Measurements from ENCODE around the gene ITGB7. TPM values are rescaled to one million over a fixed set of nuclear protein-coding genes. Genes with fewer than 3 reads are reported as not detected.
A peak's percentile ranks its signal among the peaks of the same experiment; 100 is the strongest.

The ITGB7 gene
- total RNA-seq, 1 donor from 2014 or later, result 33.4 TPM

- DNase-seq (ENCODE audit: low spot score) (peak; percentile 82), ATAC-seq (peak; percentile 84)
- intact Hi-C loops (cut with DNase I), result no loop called here
These were observed 25.0 kb upstream of the ITGB7 start, which contains the start of gene RARG for GRCh38 chr12:53231921-53232645. Gene RARG, minus strand, starts transcription at chr12:53232209. Its CDS starts 4,664 bp downstream, at chr12:53227545.

DNA sequence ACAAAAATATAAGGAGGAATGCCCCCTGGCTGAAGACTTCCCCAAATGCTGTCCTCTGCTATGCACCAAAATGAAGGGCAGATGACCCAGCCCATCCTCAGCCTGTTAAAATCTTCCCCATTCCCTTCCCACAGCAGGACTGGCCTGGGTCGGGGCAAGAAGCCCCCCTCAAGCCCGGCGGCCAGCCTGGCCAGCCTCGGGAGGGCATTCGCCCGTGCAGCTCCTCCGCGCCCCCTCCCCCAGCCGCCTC, 24.5 kb upstream of the ITGB7 start:
- intact Hi-C loops (cut with DNase I), result no loop called here
- no peak for ATAC-seq
- no peak for DNase-seq (ENCODE audit: low spot score)

- intact Hi-C loops (cut with DNase I), result no loop called here
- no peak for DNase-seq (ENCODE audit: low spot score)
These were observed 23.2 kb upstream of the ITGB7 start for GRCh38 chr12:53230108-53230845.

DNA sequence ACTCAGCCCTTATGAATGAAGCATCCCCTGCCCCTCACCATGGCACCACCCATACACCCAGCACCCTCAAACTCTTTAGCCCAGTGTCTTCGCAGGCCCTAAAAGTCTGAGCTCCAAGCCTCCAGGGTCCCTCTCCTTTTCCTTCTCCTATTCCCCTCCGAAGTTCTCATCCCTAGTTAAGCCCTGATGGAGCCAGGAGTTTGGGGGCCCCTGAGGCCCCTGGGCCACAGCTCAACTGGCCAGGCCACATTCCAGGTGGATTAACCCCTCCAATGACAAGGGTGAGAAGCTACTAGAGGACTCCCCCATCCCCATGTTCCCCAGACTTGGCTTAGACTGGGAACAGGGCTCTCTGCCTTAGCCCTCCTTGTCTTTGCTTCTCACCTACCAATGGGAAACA, 22.4 kb upstream of the ITGB7 start:
- DNase-seq (ENCODE audit: low spot score) (no peak), ATAC-seq (no peak)
- intact Hi-C loops (cut with DNase I), result no loop called here

More at GRCh38 chr12:53230108-53230845, 23.2 kb upstream of the ITGB7 start:
- no peak for ATAC-seq

GRCh38 chr12:53227836-53228235, 20.8 kb upstream of the ITGB7 start:
- no peak for DNase-seq (ENCODE audit: low spot score)
- ATAC-seq, result no peak
- intact Hi-C loops (cut with DNase I), result no loop called here

GRCh38 chr12:53227341-53227740, 20.3 kb upstream of the ITGB7 start:
- ATAC-seq, result no peak
- intact Hi-C loops (cut with DNase I), result no loop called here
- DNase-seq (ENCODE audit: low spot score), result no peak

DNA sequence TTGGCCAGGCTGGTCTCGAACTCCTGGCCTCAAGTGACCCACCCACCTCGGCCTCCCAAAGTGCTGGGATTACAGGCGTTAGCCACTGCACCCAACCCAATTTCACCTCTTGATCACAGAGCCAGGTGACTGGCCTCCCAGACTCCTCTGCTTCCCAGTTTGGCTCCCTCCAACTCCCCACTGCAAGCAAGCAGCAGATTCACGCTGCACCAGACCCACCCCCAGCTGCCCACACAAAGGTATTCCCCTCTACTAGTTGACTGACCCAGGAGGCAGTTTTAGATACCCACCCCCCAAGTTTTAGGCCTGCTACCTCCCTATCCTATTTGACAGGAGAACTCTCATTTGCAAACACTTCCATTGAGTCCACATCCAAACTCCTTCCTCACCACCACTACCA, 19.8 kb upstream of the ITGB7 start:
- ATAC-seq, result no peak
- intact Hi-C loops (cut with DNase I), result no loop called here
- DNase-seq (ENCODE audit: low spot score), result no peak

DNA sequence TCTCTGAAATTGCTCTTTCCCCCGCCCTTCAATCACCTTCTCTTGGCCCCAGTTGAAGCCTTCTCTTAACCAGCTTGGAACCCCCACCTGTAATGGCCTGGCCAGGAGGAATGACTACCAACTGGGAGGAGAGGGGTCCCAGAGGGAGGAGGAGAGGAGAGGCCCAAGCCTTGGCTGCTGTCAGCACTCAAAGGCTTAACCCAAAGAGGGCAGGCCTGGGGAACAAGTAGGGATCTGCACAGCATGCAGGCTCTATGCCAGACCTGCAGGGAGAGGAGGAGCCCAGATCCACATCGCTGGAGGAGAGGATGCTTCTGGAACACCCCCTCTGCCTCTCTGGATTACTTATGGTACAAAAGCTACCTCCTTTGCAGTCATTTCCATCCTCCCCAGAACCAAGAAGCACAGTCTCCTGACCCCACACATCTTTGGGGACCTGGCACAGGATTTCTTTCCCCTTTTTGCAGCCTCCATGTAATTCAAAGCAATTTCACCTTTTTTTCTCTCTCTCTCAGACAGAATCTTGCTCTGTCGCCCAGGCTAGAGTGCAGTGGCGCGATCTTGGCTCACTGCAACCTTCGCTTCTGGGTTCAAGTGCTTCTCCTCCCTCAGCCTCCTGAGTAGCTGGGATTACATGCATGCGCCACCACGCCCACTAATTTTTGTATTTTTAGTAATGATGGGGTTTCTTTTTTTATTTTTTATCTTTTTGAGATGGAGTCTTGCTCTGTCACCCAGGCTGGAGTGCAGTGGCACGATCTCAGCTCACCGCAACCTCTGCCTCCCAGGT, 18.8 kb upstream of the ITGB7 start:
- intact Hi-C loops (cut with DNase I), result no loop called here
- no peak for DNase-seq (ENCODE audit: low spot score)
- ATAC-seq, result no peak

DNA sequence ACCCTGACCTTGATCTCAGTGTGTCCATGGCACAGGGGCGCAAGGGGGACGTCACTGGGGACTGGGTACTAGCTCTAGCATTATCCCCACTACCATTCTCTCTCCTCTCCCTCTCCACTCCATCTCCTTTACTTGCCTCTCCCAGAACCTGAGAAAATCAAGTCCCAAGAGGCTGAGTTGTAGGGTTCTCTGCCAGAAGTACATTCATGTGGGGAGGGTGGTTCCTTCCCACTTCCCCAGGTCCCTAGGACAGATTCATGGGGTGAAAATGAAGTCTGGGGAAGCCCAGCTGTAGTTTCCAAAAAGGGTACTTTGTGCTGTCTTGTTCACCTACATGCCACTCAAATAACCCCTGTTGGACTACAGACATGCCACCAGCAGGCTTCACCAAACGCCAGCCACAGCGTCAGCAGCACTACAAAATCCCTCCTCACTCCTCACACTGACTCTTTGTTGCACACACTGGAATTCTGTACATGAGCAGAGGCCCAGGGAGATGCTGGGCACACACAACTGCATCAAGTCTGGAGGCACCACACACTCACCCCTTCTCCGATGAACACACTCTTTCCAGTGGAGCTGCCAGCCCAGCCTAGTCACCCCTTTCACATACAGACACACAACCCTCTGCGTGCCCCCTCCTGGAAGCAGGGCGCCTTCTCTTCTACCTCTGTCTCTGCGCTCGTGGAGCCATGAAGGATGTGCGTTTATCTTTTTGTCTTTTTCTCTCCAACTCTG, 18.0 kb upstream of the ITGB7 start:
- intact Hi-C loops (cut with DNase I), result no loop called here
- DNase-seq (ENCODE audit: low spot score) (no peak), ATAC-seq (no peak)

- intact Hi-C loops (cut with DNase I), result no loop called here
- ATAC-seq (no peak), DNase-seq (ENCODE audit: low spot score) (no peak)
These were observed 17.2 kb upstream of the ITGB7 start for GRCh38 chr12:53224061-53224896.

GRCh38 chr12:53223389-53224060, 16.5 kb upstream of the ITGB7 start:
- ATAC-seq, result peak; percentile 4
- intact Hi-C loops (cut with DNase I), result no loop called here

GRCh38 chr12:53222806-53223261, 15.8 kb upstream of the ITGB7 start:
- intact Hi-C loops (cut with DNase I), result no loop called here
- DNase-seq (ENCODE audit: low spot score) (no peak), ATAC-seq (no peak)

More at GRCh38 chr12:53223389-53224060, 16.5 kb upstream of the ITGB7 start:
- peak; percentile 82 for DNase-seq (ENCODE audit: low spot score)

DNA sequence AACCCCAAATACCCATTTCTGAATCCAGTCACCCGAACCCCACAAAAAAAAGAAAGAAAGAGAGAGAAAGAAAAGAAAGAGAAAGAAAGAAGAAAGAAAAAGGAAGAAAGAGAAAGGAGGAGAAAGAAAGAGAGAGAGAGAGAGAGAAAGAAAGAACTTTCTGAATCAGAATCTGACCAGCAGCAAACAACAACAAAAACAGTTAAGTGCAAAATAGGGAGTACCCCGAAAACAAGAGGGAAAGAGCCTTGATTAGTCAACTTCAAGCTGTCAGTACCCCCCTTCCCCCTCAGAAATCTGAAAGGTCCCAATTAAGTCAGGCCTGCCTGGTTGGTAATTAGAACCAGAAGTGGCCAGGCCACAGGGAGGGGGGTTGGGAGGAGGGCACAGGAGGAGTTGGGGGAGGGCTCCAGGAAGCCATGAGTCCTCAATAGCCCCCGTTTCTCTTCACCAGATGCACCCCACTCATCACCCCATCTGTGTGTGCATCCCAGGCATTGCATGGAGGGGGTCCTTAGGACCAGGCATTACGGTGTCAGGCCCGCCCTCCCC, 15.2 kb upstream of the ITGB7 start:
- DNase-seq (ENCODE audit: low spot score), result no peak
- no peak for ATAC-seq
- intact Hi-C loops (cut with DNase I), result no loop called here

GRCh38 chr12:53221203-53222080, 14.4 kb upstream of the ITGB7 start:
- ATAC-seq, result peak; percentile 51
- intact Hi-C loops (cut with DNase I), result no loop called here
- DNase-seq (ENCODE audit: low spot score), result peak; percentile 88

- DNase-seq (ENCODE audit: low spot score), result peak; percentile 96
- intact Hi-C loops (cut with DNase I), result no loop called here
- ATAC-seq, result peak; percentile 87
These were observed 13.7 kb upstream of the ITGB7 start for GRCh38 chr12:53220694-53221202.

- intact Hi-C loops (cut with DNase I), result no loop called here
- DNase-seq (ENCODE audit: low spot score), result peak; percentile 83
- ATAC-seq, result peak; percentile 43
These were observed 13.1 kb upstream of the ITGB7 start for GRCh38 chr12:53219956-53220693.

Data from sciatic nerve (tissue), 2 donors.